ENCODE data around the gene SPIRE2. TPM values are rescaled to one million over a fixed set of nuclear protein-coding genes. Genes with fewer than 3 reads are reported as not detected.

SPIRE2 gene
- total RNA-seq, 4 donors from 2014 or later, result 1.1 to 5.1 (median 3.0) TPM

DNA sequence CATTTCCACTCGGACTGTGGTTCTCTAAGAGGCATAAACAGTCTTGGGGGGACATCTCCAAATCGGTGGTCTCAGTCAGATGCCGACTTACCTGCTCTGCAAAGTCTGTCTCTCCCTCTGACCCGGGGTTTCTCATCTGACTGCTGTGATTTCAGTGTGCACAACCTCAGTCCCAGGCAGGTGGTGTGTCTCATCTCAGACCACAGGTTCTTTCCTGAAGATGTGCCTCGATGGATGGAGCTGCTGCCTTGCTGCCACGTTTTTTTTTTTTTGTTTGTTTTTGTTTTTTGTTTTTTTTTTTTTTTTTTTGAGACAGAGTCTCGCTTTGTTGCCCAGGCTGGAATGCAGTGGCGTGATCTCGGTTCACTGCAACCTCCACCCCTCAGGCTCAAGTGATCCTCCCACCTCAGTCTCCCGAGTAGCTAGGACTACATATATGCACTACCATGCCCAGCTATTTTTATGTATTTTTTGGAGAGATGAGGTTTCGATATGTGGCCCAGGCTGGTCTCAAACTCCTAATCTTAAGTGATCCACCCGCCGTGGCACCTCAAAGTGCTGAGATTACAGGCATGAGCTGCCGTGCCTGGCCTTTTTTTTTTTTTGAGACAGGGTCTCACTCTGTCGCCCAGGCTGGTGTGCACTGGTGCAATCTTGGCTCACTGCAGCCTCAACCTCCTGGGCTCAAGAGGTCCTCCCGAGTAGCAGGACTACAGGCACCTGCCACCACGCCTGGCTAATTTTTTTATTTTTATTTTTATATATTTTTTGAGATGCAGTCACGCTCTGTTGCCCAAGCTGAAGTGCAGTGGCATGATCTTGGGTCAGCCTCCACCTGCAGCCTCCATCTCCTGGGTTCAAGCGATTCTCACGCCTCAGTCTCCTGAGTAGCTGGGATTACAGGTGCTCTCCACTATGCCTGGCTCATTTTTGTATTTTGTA, 15.4 kb downstream of the SPIRE2 start:
- TF ChIP-seq CTCF (IDR thresholded peaks at IDR 0.05; ENCODE audit: low read depth), result no peak

DNA sequence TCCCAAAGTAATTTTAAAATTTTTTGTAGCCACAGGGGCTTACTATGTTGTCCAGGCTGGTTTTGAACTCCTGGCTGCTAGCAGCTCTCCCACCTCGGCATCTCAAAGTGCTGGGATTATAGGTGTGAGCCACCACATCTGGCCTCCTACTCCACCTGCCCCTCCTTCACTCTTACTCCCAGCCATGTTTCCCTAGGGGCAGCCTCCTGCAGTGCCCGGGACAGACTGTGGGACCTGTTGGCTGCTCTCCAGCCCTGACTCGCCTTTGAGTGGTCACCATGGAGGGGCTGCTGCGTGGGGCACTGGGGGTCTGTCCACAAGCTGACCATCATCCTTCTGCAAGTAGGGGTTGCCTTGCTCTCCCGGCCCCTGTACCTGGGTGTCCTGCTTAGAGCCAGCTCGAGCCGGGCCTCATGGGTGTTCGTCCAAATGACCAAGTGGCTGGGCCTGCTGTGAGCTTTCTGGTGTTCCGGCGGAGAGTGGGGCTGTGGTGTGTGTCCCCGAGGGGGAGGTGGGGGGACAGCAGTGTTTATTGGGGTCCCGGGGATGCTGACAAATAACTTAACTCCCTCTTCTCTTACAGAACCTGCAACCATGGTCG, 16.6 kb downstream of the SPIRE2 start:
- TF ChIP-seq CTCF (IDR thresholded peaks at IDR 0.05; ENCODE audit: low read depth), result no peak

DNA sequence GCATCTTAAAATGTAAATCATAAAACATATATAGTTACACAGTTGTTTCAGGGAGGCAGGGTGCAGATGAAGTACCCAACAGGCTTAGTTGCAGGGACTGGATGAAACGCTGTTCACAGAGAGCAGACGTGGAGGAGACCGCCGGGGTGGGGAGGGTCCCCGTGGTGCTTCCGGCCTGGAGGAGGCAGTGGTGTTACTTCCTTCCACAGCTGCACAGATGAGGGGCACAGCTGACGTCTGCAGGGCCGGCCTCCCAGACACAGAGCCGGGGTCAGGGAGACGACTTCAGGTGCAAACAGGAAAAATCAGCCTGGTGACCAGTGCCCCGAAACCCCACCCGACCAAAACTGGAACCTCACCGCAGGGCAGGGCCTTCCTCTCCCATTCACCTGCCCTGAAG, 17.1 kb downstream of the SPIRE2 start:
- no peak for TF ChIP-seq CTCF (IDR thresholded peaks at IDR 0.05; ENCODE audit: low read depth)

GRCh38 chr16:89847051-89847939, 19.0 kb downstream of the SPIRE2 start:
- no peak for TF ChIP-seq CTCF (IDR thresholded peaks at IDR 0.05; ENCODE audit: low read depth)

DNA sequence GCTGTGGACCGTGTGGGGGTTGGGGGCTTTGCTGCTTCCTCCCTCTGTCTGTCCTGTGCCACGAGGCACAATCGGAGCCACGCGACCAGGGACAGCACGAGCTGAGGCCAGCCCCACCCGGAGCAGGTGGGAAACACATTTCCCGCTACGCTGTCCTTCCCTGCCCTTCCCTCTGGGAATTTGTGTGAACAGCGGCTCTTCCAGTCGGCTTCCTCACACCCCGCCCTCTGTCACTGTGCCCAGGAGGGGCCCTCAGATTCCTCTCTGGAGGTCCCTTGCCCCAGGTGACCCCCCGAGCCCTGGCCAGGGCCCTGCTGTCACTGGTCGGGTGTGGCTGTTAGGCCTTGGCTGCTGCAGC, 19.6 kb downstream of the SPIRE2 start:
- no peak for TF ChIP-seq CTCF (IDR thresholded peaks at IDR 0.05; ENCODE audit: low read depth)

GRCh38 chr16:89848974-89849373, 20.7 kb downstream of the SPIRE2 start:
- no peak for TF ChIP-seq CTCF (IDR thresholded peaks at IDR 0.05; ENCODE audit: low read depth)
